ENCODE measurements around the gene PRICKLE3. TPM values are rescaled to one million over a fixed set of nuclear protein-coding genes. Genes with fewer than 3 reads are reported as not detected.

The PRICKLE3 gene
- total RNA-seq, 1 donor = 6.9 TPM

- Histone ChIP-seq H3K27ac (ENCODE audit: low read depth, low read length) (no peak overlapping the region), H3K4me3 (ENCODE audit: insufficient read depth, low read length) (no peak overlapping the region), H3K27me3 (ENCODE audit: insufficient read depth, low read length) (peaks cover 4% of the 10 kb centered on the region), H3K79me2 (ENCODE audit: insufficient read depth, low read length) (no peaks in the 10 kb centered on the region), H2AFZ (ENCODE audit: low read length) (no peak overlapping the region), H3K4me1 (ENCODE audit: insufficient read depth, low read length) (no peaks in the 10 kb centered on the region), H3K36me3 (ENCODE audit: insufficient read depth, low read length) (no peaks in the 10 kb centered on the region), H3K9me3 (ENCODE audit: low read depth, low read length) (no peaks in the 10 kb centered on the region), H3K4me2 (ENCODE audit: insufficient read depth, low read length) (no peak overlapping the region), H4K20me1 (ENCODE audit: insufficient read depth, low read length) (no peaks in the 10 kb centered on the region)
- no peak for TF ChIP-seq CTCF (IDR thresholded peaks at IDR 0.05; ENCODE audit: extremely low read depth, low read depth, low read length)
- DNase-seq (ENCODE audit: insufficient read length, low spot score, missing footprints) = peak; percentile 58
Measured at GRCh38 chrX:49199315-49199595, 13.1 kb upstream of the PRICKLE3 start.

GRCh38 chrX:49198540-49199314, 12.6 kb upstream of the PRICKLE3 start:
- TF ChIP-seq CTCF (IDR thresholded peaks at IDR 0.05; ENCODE audit: extremely low read depth, low read depth, low read length) = no peak
- Histone ChIP-seq H3K36me3 (ENCODE audit: insufficient read depth, low read length) (no peaks in the 10 kb centered on the region), H3K9me3 (ENCODE audit: low read depth, low read length) (no peaks in the 10 kb centered on the region), H2AFZ (ENCODE audit: low read length) (no peak overlapping the region), H4K20me1 (ENCODE audit: insufficient read depth, low read length) (no peaks in the 10 kb centered on the region), H3K4me1 (ENCODE audit: insufficient read depth, low read length) (no peaks in the 10 kb centered on the region), H3K4me2 (ENCODE audit: insufficient read depth, low read length) (no peak overlapping the region), H3K27me3 (ENCODE audit: insufficient read depth, low read length) (peaks cover 4% of the 10 kb centered on the region), H3K27ac (ENCODE audit: low read depth, low read length) (no peak overlapping the region), H3K4me3 (ENCODE audit: insufficient read depth, low read length) (no peak overlapping the region), H3K79me2 (ENCODE audit: insufficient read depth, low read length) (no peaks in the 10 kb centered on the region)
- DNase-seq (ENCODE audit: insufficient read length, low spot score, missing footprints) = peak; percentile 60

- Histone ChIP-seq H3K36me3 (ENCODE audit: insufficient read depth, low read length) (no peaks in the 10 kb centered on the region), H3K27ac (ENCODE audit: low read depth, low read length) (no peak overlapping the region), H3K4me3 (ENCODE audit: insufficient read depth, low read length) (no peak overlapping the region), H2AFZ (ENCODE audit: low read length) (no peak overlapping the region), H3K4me1 (ENCODE audit: insufficient read depth, low read length) (no peaks in the 10 kb centered on the region), H3K4me2 (ENCODE audit: insufficient read depth, low read length) (no peak overlapping the region), H3K79me2 (ENCODE audit: insufficient read depth, low read length) (no peaks in the 10 kb centered on the region), H3K27me3 (ENCODE audit: insufficient read depth, low read length) (peaks cover 4% of the 10 kb centered on the region), H3K9me3 (ENCODE audit: low read depth, low read length) (no peaks in the 10 kb centered on the region), H4K20me1 (ENCODE audit: insufficient read depth, low read length) (no peaks in the 10 kb centered on the region)
- no peak for TF ChIP-seq CTCF (IDR thresholded peaks at IDR 0.05; ENCODE audit: extremely low read depth, low read depth, low read length)
- peak; percentile 15 for DNase-seq (ENCODE audit: insufficient read length, low spot score, missing footprints)
Measured at GRCh38 chrX:49197543-49198087, 11.4 kb upstream of the PRICKLE3 start.

GRCh38 chrX:49193542-49193964, 7.4 kb upstream of the PRICKLE3 start:
- Histone ChIP-seq H3K27ac (ENCODE audit: low read depth, low read length) (no peak overlapping the region), H2AFZ (ENCODE audit: low read length) (no peak overlapping the region), H3K36me3 (ENCODE audit: insufficient read depth, low read length) (no peaks in the 10 kb centered on the region), H3K9me3 (ENCODE audit: low read depth, low read length) (no peaks in the 10 kb centered on the region), H4K20me1 (ENCODE audit: insufficient read depth, low read length) (no peaks in the 10 kb centered on the region), H3K4me3 (ENCODE audit: insufficient read depth, low read length) (no peak overlapping the region), H3K4me1 (ENCODE audit: insufficient read depth, low read length) (no peaks in the 10 kb centered on the region), H3K79me2 (ENCODE audit: insufficient read depth, low read length) (no peaks in the 10 kb centered on the region), H3K4me2 (ENCODE audit: insufficient read depth, low read length) (no peak overlapping the region), H3K27me3 (ENCODE audit: insufficient read depth, low read length) (peaks cover 4% of the 10 kb centered on the region)
- TF ChIP-seq CTCF (IDR thresholded peaks at IDR 0.05; ENCODE audit: extremely low read depth, low read depth, low read length) = no peak
- DNase-seq (ENCODE audit: insufficient read length, low spot score, missing footprints) = no peak

Measured in osteoblast (primary cell).